NCI-H2107 treated with DMSO at 0.1 percent for 48 hours (cell line): ENCODE data around the gene ABCF2.
A peak's percentile ranks its signal among the peaks of the same experiment; 100 is the strongest.

Experiments
- DNase-seq: peaks from one replicate; lab custom pipeline; 2025; ENCODE audit not compliant: unreplicated experiment; lab: John Stamatoyannopoulos, UW

Gene ABCF2

GRCh38 chr7:151226560-151226874 lies 488 bp downstream of the ABCF2 start:
- DNase-seq = no peak

DNA sequence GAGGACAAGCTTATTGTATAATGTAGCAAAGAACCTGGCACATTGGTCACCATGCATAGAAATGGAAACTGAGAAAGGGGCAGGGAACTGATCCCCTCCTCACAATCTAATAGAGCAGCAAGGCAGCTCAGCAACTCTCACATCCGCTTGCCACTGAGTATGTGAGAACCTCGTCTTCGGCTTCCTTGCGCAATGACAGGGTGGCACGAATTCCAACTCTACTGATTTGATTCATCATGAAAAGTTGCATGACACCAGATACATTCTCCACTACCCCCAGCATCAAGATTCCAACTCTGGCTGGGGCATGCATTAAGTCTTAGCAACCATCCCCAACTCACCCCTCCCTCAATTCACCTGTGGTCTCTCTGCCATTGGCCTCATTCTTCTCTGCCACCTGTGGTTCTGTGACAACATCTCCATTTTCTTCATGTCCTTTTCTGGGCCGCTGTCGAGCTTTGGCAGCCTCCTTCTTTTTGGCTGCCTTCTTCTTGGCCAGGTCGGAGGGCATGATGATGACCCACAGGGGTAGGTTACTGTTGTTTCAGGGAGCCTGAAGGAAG lies 976 bp downstream of the ABCF2 start:
- no peak for DNase-seq

GRCh38 chr7:151223728-151224127 lies 3.3 kb downstream of the ABCF2 start:
- no peak for DNase-seq

DNA sequence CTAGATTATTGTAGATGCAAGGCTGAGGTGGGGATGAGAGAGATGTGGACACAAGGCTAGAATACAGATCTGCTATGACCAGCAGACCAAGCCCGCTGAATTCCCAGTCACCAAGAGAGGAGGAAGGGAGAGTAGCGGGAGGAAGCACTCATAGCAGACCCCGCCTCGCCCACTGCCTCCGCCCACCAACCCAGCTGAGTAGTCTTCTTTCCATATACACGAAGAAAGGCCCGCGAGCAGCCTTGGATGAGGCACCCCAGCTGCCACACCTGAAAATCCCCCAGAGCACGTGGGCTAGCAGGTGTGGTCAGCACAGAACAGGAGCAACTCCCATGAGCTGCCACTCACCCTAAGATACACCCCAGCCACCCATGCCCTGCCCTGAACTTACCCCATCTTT lies 8.8 kb downstream of the ABCF2 start:
- DNase-seq = no peak

DNA sequence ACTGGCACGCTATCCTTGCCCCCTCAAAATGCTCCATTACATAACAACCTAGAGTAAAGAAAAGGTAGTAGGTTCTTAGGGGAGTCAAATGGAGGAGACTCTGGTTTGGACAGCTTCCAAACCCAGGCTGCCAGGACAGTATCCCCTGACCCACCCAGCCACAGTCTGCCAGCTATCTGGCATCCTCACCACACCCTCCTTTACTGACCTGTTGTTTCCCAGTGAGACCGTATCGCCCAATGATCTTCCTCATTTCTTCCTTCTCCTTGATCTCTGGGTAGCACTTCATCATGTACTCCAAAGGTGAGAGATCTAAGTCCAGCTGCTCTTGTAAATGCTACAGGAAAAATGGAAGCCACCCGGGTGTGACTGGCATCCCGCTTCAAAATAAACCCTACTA lies 11.6 kb downstream of the ABCF2 start:
- no peak for DNase-seq

GRCh38 chr7:151213826-151214225 lies 13.2 kb downstream of the ABCF2 start:
- DNase-seq = no peak

DNA sequence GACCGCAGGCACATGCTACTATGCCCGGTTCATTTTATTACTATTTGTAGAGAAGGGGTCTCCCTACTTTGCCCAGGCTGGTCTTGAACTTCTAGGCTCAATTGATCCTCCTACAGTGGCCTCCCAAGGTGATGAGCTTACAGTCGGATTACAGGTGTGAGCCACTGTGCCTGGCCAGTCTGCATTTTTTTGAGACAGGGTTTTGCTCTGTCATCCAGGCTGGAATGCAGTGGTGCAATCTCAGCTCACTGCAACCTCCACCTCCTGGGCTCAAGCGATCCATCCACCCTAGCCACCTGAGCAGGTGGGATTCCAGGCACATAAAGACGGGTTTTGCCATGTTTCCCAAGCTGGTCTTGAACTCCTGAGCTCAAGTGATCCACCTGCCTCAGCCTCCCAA lies 14.4 kb downstream of the ABCF2 start:
- no peak for DNase-seq

DNA sequence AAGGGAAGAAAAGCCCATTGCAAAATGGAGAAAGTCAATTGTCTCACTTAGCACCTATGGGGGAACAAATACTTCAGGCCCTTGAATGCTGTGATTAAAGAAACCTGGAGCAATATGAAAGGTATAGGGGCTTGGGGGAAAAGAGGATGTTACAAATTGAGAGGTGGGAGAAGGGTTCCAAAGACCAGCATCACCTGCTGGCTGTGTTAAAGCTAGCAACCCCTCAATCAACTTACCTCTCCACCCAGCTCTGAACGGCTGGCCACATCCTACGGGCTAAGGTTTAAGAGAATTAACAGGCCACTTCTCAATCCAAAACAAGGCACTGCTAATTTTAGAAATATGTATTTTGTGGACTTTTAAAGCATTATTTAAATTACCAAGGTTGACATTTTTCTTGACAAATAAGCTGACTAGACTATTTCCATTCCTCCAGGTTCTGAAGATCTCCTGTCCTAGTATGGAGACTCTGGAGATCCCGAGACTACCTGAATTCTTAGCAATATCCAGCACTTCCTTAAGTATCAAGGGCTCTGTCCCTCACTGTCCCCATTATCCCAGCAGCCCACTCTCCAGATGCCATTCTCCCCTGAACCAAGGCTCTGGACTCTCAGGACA lies 15.7 kb downstream of the ABCF2 start:
- no peak for DNase-seq

- DNase-seq = no peak
Observed at GRCh38 chr7:151210087-151210854, 16.7 kb downstream of the ABCF2 start, which contains the start of gene H2BK1. H2BK1 (minus strand) TSS chr7:151210488; CDS start chr7:151210318, 170 bp downstream.

DNA sequence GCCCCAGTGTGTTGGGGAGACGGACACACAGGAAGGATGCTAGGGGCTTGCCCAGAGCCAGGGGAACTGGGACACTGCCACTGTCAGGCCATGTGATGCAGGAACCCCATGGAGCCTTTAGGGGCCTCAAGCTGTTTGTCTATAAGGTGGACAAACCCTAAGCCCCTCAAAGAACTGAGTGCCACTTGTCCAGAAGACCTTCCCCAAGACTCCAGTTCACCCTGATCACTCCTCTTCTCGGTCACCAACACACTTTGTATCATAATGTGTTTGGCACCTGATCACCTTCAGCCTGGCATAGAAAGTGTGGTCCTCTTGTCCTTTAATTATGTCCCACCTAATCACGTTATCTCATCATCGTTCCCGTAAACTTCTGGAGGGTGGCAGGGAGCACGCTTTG lies 17.4 kb downstream of the ABCF2 start:
- no peak for DNase-seq

- DNase-seq = no peak
Observed at GRCh38 chr7:151208253-151208862, 18.6 kb downstream of the ABCF2 start.

DNA sequence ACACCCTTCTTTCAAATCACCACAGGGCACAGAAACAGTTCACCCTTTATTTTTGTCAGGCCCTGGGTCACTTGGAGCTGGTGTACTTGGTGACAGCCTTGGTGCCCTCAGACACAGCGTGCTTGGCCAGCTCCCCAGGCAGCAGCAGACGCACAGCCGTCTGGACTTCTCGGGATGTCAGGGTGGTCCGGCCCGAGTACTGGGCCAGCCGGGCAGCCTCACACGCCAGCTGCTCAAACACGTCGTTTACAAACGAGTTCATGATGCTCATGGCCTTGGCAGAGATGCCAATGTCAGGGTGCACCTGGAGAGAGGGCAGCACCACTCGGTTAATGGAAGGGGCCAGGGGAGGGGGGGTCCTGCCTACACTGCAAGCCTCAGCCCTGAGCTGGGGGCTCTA lies 19.2 kb downstream of the ABCF2 start:
- no peak for DNase-seq

GRCh38 chr7:151207315-151207714 lies 19.7 kb downstream of the ABCF2 start:
- DNase-seq = no peak

DNA sequence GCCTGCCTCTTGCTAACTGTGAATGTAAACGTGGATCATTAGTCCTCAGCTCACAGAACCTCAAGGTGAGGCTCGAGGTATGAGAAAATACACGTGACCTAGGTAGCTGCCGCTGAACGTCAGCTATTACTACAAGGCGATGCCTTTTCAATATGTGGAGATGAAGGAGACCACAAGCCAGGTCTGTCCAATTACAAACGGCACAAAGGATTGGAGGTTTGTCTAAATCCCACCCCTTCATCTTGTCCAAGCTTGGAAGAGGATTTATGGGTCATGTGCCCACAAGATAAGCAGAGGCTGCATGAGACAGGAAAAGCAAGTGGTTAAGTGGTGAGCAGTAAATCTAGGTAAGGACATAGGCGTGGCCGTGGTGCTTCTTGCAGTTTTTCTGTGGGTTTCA lies 20.1 kb downstream of the ABCF2 start:
- no peak for DNase-seq

DNA sequence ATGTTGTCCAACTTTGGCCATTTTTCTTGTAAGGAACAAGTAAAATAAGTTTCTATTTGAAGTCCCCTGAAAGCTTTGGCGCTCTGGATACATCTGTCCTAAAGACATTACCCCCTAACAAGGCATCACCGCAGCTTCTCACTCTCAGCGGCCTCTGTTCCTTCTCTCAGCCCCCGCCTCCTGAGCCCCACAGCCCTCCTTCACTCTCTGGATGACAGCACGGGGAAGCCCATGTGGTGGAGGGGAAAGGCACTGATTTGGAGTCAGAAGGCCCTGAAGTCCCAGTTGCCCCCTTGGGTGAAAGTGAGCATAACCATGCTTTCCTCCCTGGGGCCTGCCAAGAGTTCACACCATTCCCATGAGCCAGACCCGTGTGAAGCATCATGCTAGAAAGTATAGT lies 21.3 kb downstream of the ABCF2 start:
- DNase-seq = no peak

DNA sequence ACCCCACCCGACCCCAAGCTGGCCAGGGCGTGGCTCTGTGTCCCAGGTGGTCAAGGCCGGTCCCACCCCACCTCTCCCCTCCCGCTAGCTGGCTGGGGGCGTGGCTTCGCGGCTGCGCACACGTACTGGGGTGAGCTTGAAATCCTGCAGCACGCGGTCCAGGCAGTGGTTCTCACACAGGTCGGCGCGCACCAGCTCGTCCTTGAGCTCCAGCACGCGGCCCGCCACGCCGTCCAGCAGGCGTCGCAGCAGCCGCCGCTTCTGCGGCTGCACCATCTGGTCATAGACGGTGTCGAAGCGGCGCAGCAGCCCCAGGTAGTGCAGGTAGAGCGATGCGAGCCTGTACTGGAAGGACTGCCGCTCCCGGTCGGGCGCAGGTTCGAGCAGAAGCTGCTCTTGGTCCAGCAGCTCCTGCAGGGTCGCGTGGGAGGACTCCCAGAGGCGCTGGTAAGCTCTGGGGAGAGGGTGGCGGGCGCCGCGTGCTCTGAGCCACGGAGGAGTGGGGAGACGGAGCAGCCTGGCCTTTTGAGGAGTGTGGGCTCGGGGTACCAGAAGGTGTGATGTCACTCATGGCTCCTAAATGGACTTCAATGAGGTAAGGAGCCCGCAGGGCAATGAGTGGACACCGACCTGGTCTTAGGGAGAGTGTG lies 22.5 kb downstream of the ABCF2 start:
- no peak for DNase-seq

- DNase-seq = no peak
Observed at GRCh38 chr7:151202836-151203235, 24.2 kb downstream of the ABCF2 start.

DNA sequence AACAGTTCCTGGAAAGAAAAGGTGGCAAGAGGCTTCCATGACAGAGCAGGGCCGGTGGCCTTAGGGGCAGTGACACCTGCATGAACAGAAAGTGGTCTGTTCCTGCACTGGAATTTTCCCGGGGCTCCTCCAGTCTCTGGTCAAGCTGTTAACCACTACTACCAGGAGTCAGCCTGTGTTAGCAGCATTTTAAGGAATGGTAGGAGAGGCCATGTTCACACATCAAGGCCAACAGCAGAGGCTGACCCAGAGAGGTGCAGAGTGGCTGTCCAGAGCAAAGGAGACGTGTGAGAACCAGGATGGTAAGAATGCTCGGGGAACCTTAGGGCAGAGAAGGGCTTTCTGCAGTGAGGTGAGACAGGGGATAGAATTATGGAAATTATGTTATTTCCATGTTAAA lies 25.3 kb downstream of the ABCF2 start:
- DNase-seq = no peak

GRCh38 chr7:151201344-151201743 lies 25.7 kb downstream of the ABCF2 start:
- no peak for DNase-seq

GRCh38 chr7:151198945-151199848 lies 27.8 kb downstream of the ABCF2 start:
- peak; percentile 19 for DNase-seq

- DNase-seq = no peak
Observed at GRCh38 chr7:151197932-151198331, 29.1 kb downstream of the ABCF2 start.
